ENCODE results near the gene MEMO1. TPM values are rescaled to one million over a fixed set of nuclear protein-coding genes. Genes with fewer than 3 reads are reported as not detected.

MEMO1 gene
- polyA plus RNA-seq, 1 of the 3 experiments (the other 2 are of a cell fraction), result 54.3 TPM

DNA sequence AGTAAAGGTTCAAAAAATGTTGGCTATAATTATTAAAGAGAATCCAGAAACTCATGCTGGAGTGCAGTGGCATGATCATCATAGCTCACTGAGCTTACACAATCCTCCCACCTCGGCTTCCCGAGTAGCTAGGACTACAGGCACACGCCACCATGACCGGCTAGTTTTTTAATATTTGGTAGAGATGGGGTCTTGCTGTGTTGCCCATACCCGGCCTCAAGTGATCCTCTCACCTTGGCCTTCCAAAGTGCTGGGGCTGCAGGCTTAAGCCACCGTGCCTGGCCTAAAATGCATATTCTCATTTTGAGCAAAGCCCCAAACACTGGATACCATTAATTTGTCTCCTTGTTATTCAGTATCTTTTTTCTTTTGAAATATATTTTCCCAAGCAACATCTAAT, 32.4 kb downstream of the MEMO1 start:
- H3K9ac ChIP-seq, result no peak overlapping the region
- H3K4me1 ChIP-seq (ENCODE audit: control insufficient read depth in 1 of 2, insufficient read depth in 2 of 2, low read depth in 1 of 2, low read length in 1 of 2), result no peaks in the 10 kb centered on the region; a peak in 1 of 4 replicates
- H4K20me1 ChIP-seq (ENCODE audit: insufficient read depth), result peaks cover 72% of the 10 kb centered on the region
- H3K79me2 ChIP-seq (ENCODE audit: insufficient read depth), result peaks cover 100% of the 10 kb centered on the region
- H3F3A ChIP-seq (replicated peaks; ENCODE audit: insufficient read depth), result peaks cover 11% of the 10 kb centered on the region
- H3K9me3 ChIP-seq, result no peaks in the 10 kb centered on the region
- over 99% methylated on average over 6 of the region's 6 CpGs for WGBS (ENCODE audit: low lambda C conversion rate)
- no peak overlapping the region for H3K27ac ChIP-seq (ENCODE audit: low read depth in 2 of 2, low read length in 1 of 2)
- CTCF ChIA-PET, result no interaction called here
- H2AFZ ChIP-seq (ENCODE audit: low read depth), result no peak overlapping the region
- H3K4me3 ChIP-seq (ENCODE audit: low read depth in 2 of 2, low read length in 1 of 2), result no peak overlapping the region
- no peak for DNase-seq
- no peaks in the 10 kb centered on the region for H3K36me3 ChIP-seq (replicated peaks in 1 of 2; ENCODE audit: control insufficient read depth in 1 of 2, insufficient read depth in 2 of 2, low read length in 1 of 2)
- no peaks in the 10 kb centered on the region for H3K9me2 ChIP-seq
- H3K4me2 ChIP-seq, result no peak overlapping the region
- no peaks in the 10 kb centered on the region for H3K27me3 ChIP-seq (ENCODE audit: insufficient read depth)
- POLR2A ChIA-PET, result no interaction called here
- TF ChIP-seq RCOR1 (IDR thresholded peaks at IDR 0.05; ENCODE audit: low read length) (no peak), FOSL2 (IDR thresholded peaks at IDR 0.05; ENCODE audit: borderline replicate concordance, low read depth) (no peak), ELF1 (IDR thresholded peaks at IDR 0.05) (no peak), FOXJ3 (CRISPR knock-in tag; IDR thresholded peaks at IDR 0.05) (no peak), EZH2phosphoT487 (IDR thresholded peaks at IDR 0.05; ENCODE audit: borderline replicate concordance, low read depth) (no peak), GATA2 (CRISPR knock-in tag; IDR thresholded peaks at IDR 0.05) (no peak), FOXM1 (IDR thresholded peaks at IDR 0.05; ENCODE audit: low read depth) (no peak)
- TF ChIP-seq, protein P1, sequence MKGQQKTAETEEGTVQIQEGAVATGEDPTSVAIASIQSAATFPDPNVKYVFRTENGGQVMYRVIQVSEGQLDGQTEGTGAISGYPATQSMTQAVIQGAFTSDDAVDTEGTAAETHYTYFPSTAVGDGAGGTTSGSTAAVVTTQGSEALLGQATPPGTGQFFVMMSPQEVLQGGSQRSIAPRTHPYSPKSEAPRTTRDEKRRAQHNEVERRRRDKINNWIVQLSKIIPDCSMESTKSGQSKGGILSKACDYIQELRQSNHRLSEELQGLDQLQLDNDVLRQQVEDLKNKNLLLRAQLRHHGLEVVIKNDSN (IDR thresholded peaks at IDR 0.05; ENCODE audit: borderline replicate concordance, low read depth), result no peak
- TF ChIP-seq, protein P2, sequence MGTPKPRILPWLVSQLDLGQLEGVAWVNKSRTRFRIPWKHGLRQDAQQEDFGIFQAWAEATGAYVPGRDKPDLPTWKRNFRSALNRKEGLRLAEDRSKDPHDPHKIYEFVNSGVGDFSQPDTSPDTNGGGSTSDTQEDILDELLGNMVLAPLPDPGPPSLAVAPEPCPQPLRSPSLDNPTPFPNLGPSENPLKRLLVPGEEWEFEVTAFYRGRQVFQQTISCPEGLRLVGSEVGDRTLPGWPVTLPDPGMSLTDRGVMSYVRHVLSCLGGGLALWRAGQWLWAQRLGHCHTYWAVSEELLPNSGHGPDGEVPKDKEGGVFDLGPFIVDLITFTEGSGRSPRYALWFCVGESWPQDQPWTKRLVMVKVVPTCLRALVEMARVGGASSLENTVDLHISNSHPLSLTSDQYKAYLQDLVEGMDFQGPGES (IDR thresholded peaks at IDR 0.05; ENCODE audit: low read depth, low read length), result no peak
- TF ChIP-seq, protein P3, sequence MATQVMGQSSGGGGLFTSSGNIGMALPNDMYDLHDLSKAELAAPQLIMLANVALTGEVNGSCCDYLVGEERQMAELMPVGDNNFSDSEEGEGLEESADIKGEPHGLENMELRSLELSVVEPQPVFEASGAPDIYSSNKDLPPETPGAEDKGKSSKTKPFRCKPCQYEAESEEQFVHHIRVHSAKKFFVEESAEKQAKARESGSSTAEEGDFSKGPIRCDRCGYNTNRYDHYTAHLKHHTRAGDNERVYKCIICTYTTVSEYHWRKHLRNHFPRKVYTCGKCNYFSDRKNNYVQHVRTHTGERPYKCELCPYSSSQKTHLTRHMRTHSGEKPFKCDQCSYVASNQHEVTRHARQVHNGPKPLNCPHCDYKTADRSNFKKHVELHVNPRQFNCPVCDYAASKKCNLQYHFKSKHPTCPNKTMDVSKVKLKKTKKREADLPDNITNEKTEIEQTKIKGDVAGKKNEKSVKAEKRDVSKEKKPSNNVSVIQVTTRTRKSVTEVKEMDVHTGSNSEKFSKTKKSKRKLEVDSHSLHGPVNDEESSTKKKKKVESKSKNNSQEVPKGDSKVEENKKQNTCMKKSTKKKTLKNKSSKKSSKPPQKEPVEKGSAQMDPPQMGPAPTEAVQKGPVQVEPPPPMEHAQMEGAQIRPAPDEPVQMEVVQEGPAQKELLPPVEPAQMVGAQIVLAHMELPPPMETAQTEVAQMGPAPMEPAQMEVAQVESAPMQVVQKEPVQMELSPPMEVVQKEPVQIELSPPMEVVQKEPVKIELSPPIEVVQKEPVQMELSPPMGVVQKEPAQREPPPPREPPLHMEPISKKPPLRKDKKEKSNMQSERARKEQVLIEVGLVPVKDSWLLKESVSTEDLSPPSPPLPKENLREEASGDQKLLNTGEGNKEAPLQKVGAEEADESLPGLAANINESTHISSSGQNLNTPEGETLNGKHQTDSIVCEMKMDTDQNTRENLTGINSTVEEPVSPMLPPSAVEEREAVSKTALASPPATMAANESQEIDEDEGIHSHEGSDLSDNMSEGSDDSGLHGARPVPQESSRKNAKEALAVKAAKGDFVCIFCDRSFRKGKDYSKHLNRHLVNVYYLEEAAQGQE (IDR thresholded peaks at IDR 0.05; ENCODE audit: low read depth, low read length), result no peak

DNA sequence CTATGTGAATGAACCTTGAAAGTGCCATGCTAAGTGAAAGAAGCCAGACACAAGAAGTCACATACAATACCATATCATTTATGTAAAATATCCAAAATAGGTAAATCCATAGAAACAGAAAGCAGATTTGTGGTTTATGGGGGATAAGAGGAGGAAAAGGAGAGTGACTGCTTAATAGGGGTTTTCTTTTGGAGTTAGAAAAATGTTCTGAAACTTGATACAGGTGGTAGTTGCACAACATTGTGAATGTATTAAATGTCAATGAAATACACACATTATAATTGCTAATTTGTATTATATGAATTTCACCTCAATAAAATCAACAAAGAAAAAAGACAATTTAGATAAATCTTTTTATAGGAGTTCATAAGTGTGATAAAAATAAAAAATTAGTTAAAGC, 37.1 kb downstream of the MEMO1 start:
- H4K20me1 ChIP-seq (ENCODE audit: insufficient read depth), result peaks cover 62% of the 10 kb centered on the region
- POLR2A ChIA-PET, result no interaction called here

More for the DNA sequence above, 37.1 kb downstream of the MEMO1 start:
- Histone ChIP-seq H3K9me2 (no peaks in the 10 kb centered on the region), H3K4me2 (no peak overlapping the region), H3F3A (replicated peaks; ENCODE audit: insufficient read depth) (peaks cover 3% of the 10 kb centered on the region), H3K9me3 (no peaks in the 10 kb centered on the region), H3K27me3 (ENCODE audit: insufficient read depth) (no peaks in the 10 kb centered on the region), H3K4me1 (ENCODE audit: control insufficient read depth in 1 of 2, insufficient read depth in 2 of 2, low read depth in 1 of 2, low read length in 1 of 2) (no peaks in the 10 kb centered on the region; a peak in 1 of 4 replicates), H3K27ac (ENCODE audit: low read depth in 2 of 2, low read length in 1 of 2) (no peak overlapping the region), H2AFZ (ENCODE audit: low read depth) (no peak overlapping the region), H3K4me3 (ENCODE audit: low read depth in 2 of 2, low read length in 1 of 2) (no peak overlapping the region), H3K36me3 (replicated peaks in 1 of 2; ENCODE audit: control insufficient read depth in 1 of 2, insufficient read depth in 2 of 2, low read length in 1 of 2) (no peaks in the 10 kb centered on the region), H3K79me2 (ENCODE audit: insufficient read depth) (peaks cover 98% of the 10 kb centered on the region), H3K9ac (no peak overlapping the region)
- TF ChIP-seq, protein P4, sequence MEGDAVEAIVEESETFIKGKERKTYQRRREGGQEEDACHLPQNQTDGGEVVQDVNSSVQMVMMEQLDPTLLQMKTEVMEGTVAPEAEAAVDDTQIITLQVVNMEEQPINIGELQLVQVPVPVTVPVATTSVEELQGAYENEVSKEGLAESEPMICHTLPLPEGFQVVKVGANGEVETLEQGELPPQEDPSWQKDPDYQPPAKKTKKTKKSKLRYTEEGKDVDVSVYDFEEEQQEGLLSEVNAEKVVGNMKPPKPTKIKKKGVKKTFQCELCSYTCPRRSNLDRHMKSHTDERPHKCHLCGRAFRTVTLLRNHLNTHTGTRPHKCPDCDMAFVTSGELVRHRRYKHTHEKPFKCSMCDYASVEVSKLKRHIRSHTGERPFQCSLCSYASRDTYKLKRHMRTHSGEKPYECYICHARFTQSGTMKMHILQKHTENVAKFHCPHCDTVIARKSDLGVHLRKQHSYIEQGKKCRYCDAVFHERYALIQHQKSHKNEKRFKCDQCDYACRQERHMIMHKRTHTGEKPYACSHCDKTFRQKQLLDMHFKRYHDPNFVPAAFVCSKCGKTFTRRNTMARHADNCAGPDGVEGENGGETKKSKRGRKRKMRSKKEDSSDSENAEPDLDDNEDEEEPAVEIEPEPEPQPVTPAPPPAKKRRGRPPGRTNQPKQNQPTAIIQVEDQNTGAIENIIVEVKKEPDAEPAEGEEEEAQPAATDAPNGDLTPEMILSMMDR (IDR thresholded peaks at IDR 0.05), result no peak
- TF ChIP-seq GATA2 (CRISPR knock-in tag; IDR thresholded peaks at IDR 0.05) (no peak), TAF1 (IDR thresholded peaks at IDR 0.05; ENCODE audit: borderline replicate concordance, low read depth, low read length) (no peak), JUND (IDR thresholded peaks at IDR 0.05) (no peak), RFX5 (IDR thresholded peaks at IDR 0.05; ENCODE audit: low read length) (no peak), TCF12 (IDR thresholded peaks at IDR 0.05) (no peak), POLR2AphosphoS5 (IDR thresholded peaks at IDR 0.05; ENCODE audit: low read depth, low read length) (no peak)
- DNase-seq, result no peak
- CTCF ChIA-PET, result no interaction called here
